Activated CD8-positive, alpha-beta memory T cell treated with anti-CD3 and anti-CD28 coated beads, Interleukin-2, amount 10 ng/mL, durations not matched to agents 7 days and 5 days (primary cell): ENCODE data around the gene LRMDA. TPM values are rescaled to one million over a fixed set of nuclear protein-coding genes. Genes with fewer than 3 reads are reported as not detected.

Experiments
- ATAC-seq: fragments of 150-1000 bp; cut with Tn5 transposase; one replicate; pipeline ENCODE4 v1.10.0; 2021; ENCODE audit warnings: moderate library complexity
- CTCF ChIA-PET: fragments of 350-600 bp; sonication (Branson Sonifier 250); formaldehyde crosslinking; loops from one replicate; lab custom pipeline; 2021; ENCODE audit warnings: antibody characterized with exemption; lab: Charles Lee
- DNase-seq: peaks from one replicate; pipeline ENCODE4 v3.0.0-alpha.2; 2020
- H3K27ac Mint-ChIP-seq: one replicate; pipeline ENCODE4 v1.8.0; 2021; ENCODE audit warnings: mild to moderate bottlenecking, mixed read lengths
- H3K27me3 Mint-ChIP-seq: one replicate; pipeline ENCODE4 v1.8.0; 2021; ENCODE audit warnings: mixed read lengths
- H3K36me3 Mint-ChIP-seq: one replicate; pipeline ENCODE4 v1.8.0; 2021; ENCODE audit warnings: mild to moderate bottlenecking, mixed read lengths
- H3K4me1 Mint-ChIP-seq: one replicate; pipeline ENCODE4 v1.8.0; 2021; ENCODE audit warnings: mixed read lengths
- H3K4me3 Mint-ChIP-seq: one replicate; pipeline ENCODE4 v1.8.0; 2021; ENCODE audit warnings: mild to moderate bottlenecking, moderate library complexity, mixed read lengths
- H3K9me3 Mint-ChIP-seq: one replicate; pipeline ENCODE4 v1.8.0; 2022; ENCODE audit warnings: low read depth, mixed read lengths
- total RNA-seq, 2 experiments: library from RNA; stranded (reverse); gene quantifications; one replicate each; pipeline ENCODE4 v1.2.3, GENCODE V29; 2021

Gene LRMDA
- total RNA-seq, 2 experiments from 2014 or later: not detected

- no peaks in the 10 kb centered on the region for H3K27me3 Mint-ChIP-seq
- no peak for DNase-seq
- CTCF ChIA-PET: interaction anchor here (0.6 kb wide), 1 partner anchor 656 kb away, joined by 3 read pairs; no protein-coding TSS in a partner anchor
- peaks cover 2% of the 10 kb centered on the region for H3K9me3 Mint-ChIP-seq
- H3K27ac Mint-ChIP-seq: no peak overlapping the region
- no peak for ATAC-seq
- H3K4me3 Mint-ChIP-seq: no peak overlapping the region
- no peaks in the 10 kb centered on the region for H3K36me3 Mint-ChIP-seq
- no peaks in the 10 kb centered on the region for H3K4me1 Mint-ChIP-seq
These were observed 528.5 kb downstream of the LRMDA start for GRCh38 chr10:75959912-75960311.

GRCh38 chr10:75962395-75963061 lies 531.1 kb downstream of the LRMDA start:
- no peak overlapping the region for H3K4me3 Mint-ChIP-seq
- peaks cover 2% of the 10 kb centered on the region for H3K9me3 Mint-ChIP-seq
- DNase-seq: no peak
- H3K27me3 Mint-ChIP-seq: no peaks in the 10 kb centered on the region
- CTCF ChIA-PET: no interaction called here
- H3K36me3 Mint-ChIP-seq: no peaks in the 10 kb centered on the region
- H3K4me1 Mint-ChIP-seq: no peaks in the 10 kb centered on the region
- H3K27ac Mint-ChIP-seq: no peak overlapping the region
- ATAC-seq: no peak

- CTCF ChIA-PET: no interaction called here
- H3K36me3 Mint-ChIP-seq: no peaks in the 10 kb centered on the region
- H3K27me3 Mint-ChIP-seq: no peaks in the 10 kb centered on the region
- H3K27ac Mint-ChIP-seq: no peak overlapping the region
- ATAC-seq (no peak), DNase-seq (no peak)
- H3K4me1 Mint-ChIP-seq: no peaks in the 10 kb centered on the region
- H3K9me3 Mint-ChIP-seq: no peaks in the 10 kb centered on the region
- no peak overlapping the region for H3K4me3 Mint-ChIP-seq
These were observed 536.1 kb downstream of the LRMDA start for GRCh38 chr10:75967491-75967890.

GRCh38 chr10:75969031-75969430 lies 537.6 kb downstream of the LRMDA start:
- Mint-ChIP-seq H3K27me3 (no peaks in the 10 kb centered on the region), H3K4me3 (no peak overlapping the region), H3K9me3 (no peaks in the 10 kb centered on the region), H3K27ac (no peak overlapping the region), H3K4me1 (no peaks in the 10 kb centered on the region), H3K36me3 (no peaks in the 10 kb centered on the region)
- DNase-seq: no peak
- ATAC-seq: no peak
- CTCF ChIA-PET: no interaction called here

- ATAC-seq (no peak), DNase-seq (no peak)
- Mint-ChIP-seq H3K4me1 (no peaks in the 10 kb centered on the region), H3K4me3 (no peak overlapping the region), H3K36me3 (no peaks in the 10 kb centered on the region), H3K27me3 (no peaks in the 10 kb centered on the region), H3K27ac (no peak overlapping the region), H3K9me3 (no peaks in the 10 kb centered on the region)
- CTCF ChIA-PET: no interaction called here
These were observed 540.2 kb downstream of the LRMDA start for GRCh38 chr10:75971402-75972211.

GRCh38 chr10:75972491-75973276 lies 541.3 kb downstream of the LRMDA start:
- DNase-seq (no peak), ATAC-seq (no peak)
- H3K27ac Mint-ChIP-seq: no peak overlapping the region
- no peaks in the 10 kb centered on the region for H3K27me3 Mint-ChIP-seq
- CTCF ChIA-PET: no interaction called here
- no peaks in the 10 kb centered on the region for H3K9me3 Mint-ChIP-seq
- no peak overlapping the region for H3K4me3 Mint-ChIP-seq
- no peaks in the 10 kb centered on the region for H3K36me3 Mint-ChIP-seq
- H3K4me1 Mint-ChIP-seq: no peaks in the 10 kb centered on the region

GRCh38 chr10:75974080-75974479 lies 542.7 kb downstream of the LRMDA start:
- Mint-ChIP-seq H3K9me3 (no peaks in the 10 kb centered on the region), H3K27ac (no peak overlapping the region), H3K27me3 (no peaks in the 10 kb centered on the region), H3K36me3 (no peaks in the 10 kb centered on the region), H3K4me1 (no peaks in the 10 kb centered on the region), H3K4me3 (no peak overlapping the region)
- CTCF ChIA-PET: no interaction called here
- ATAC-seq: no peak
- no peak for DNase-seq

- CTCF ChIA-PET: no interaction called here
- no peak overlapping the region for H3K4me3 Mint-ChIP-seq
- no peaks in the 10 kb centered on the region for H3K27me3 Mint-ChIP-seq
- H3K4me1 Mint-ChIP-seq: no peaks in the 10 kb centered on the region
- no peak for ATAC-seq
- no peak overlapping the region for H3K27ac Mint-ChIP-seq
- H3K9me3 Mint-ChIP-seq: no peaks in the 10 kb centered on the region
- H3K36me3 Mint-ChIP-seq: no peaks in the 10 kb centered on the region
- DNase-seq: no peak
These were observed 545.3 kb downstream of the LRMDA start for GRCh38 chr10:75976681-75977080.

- no peak overlapping the region for H3K27ac Mint-ChIP-seq
- no peak overlapping the region for H3K4me3 Mint-ChIP-seq
- H3K27me3 Mint-ChIP-seq: no peaks in the 10 kb centered on the region
- H3K4me1 Mint-ChIP-seq: no peaks in the 10 kb centered on the region
- no peaks in the 10 kb centered on the region for H3K9me3 Mint-ChIP-seq
- H3K36me3 Mint-ChIP-seq: no peaks in the 10 kb centered on the region
- ATAC-seq (no peak), DNase-seq (no peak)
- CTCF ChIA-PET: no interaction called here
These were observed 545.7 kb downstream of the LRMDA start for GRCh38 chr10:75977139-75977538.

GRCh38 chr10:75978213-75978612 lies 546.8 kb downstream of the LRMDA start:
- Mint-ChIP-seq H3K27ac (no peak overlapping the region), H3K27me3 (no peaks in the 10 kb centered on the region), H3K36me3 (no peaks in the 10 kb centered on the region), H3K4me3 (no peak overlapping the region), H3K4me1 (no peaks in the 10 kb centered on the region), H3K9me3 (no peaks in the 10 kb centered on the region)
- DNase-seq (no peak), ATAC-seq (no peak)
- CTCF ChIA-PET: no interaction called here

- ATAC-seq (no peak), DNase-seq (no peak)
- Mint-ChIP-seq H3K4me1 (no peaks in the 10 kb centered on the region), H3K27ac (no peak overlapping the region), H3K36me3 (no peaks in the 10 kb centered on the region), H3K4me3 (no peak overlapping the region), H3K9me3 (no peaks in the 10 kb centered on the region), H3K27me3 (no peaks in the 10 kb centered on the region)
- CTCF ChIA-PET: no interaction called here
These were observed 549.1 kb downstream of the LRMDA start for GRCh38 chr10:75980419-75981002.

- no peaks in the 10 kb centered on the region for H3K4me1 Mint-ChIP-seq
These were observed 551.4 kb downstream of the LRMDA start for GRCh38 chr10:75982611-75983369.

GRCh38 chr10:75984067-75984466 lies 552.6 kb downstream of the LRMDA start:
- ATAC-seq: no peak
- no peaks in the 10 kb centered on the region for H3K36me3 Mint-ChIP-seq
- no peak overlapping the region for H3K27ac Mint-ChIP-seq
- no peak overlapping the region for H3K4me3 Mint-ChIP-seq
- H3K9me3 Mint-ChIP-seq: no peaks in the 10 kb centered on the region
- CTCF ChIA-PET: interaction anchor here (1.2 kb wide), 1 partner anchor 13 kb away, joined by 3 read pairs; no protein-coding TSS in a partner anchor
- no peaks in the 10 kb centered on the region for H3K4me1 Mint-ChIP-seq
- H3K27me3 Mint-ChIP-seq: no peaks in the 10 kb centered on the region
- no peak for DNase-seq

More at GRCh38 chr10:75982611-75983369, 551.4 kb downstream of the LRMDA start:
- CTCF ChIA-PET: interaction anchor here (1.4 kb wide), 1 partner anchor 9 kb away, joined by 3 read pairs; no protein-coding TSS in a partner anchor
- no peaks in the 10 kb centered on the region for H3K9me3 Mint-ChIP-seq
- ATAC-seq (no peak), DNase-seq (no peak)
- no peaks in the 10 kb centered on the region for H3K36me3 Mint-ChIP-seq
- H3K4me3 Mint-ChIP-seq: no peak overlapping the region
- H3K27ac Mint-ChIP-seq: no peak overlapping the region
- no peaks in the 10 kb centered on the region for H3K27me3 Mint-ChIP-seq
